B cell (primary cell): ENCODE data around the gene PTMS. TPM values are rescaled to one million over a fixed set of nuclear protein-coding genes. Genes with fewer than 3 reads are reported as not detected.

Experiments used
- ATAC-seq: fragments of 200-7000 bp; cut with Tn5 transposase; one replicate; pipeline ENCODE4 v1.10.0; 2021; ENCODE audit warnings: low read depth, mild to moderate bottlenecking, moderate number of reproducible peaks, moderate library complexity
- CTCF ChIA-PET: fragments of 350-600 bp; sonication (Branson Sonifier 250); formaldehyde crosslinking; loops from one replicate; lab custom pipeline; 2021; ENCODE audit warnings: antibody characterized with exemption, inconsistent platforms; lab: Charles Lee
- POLR2A ChIA-PET: fragments of 350-600 bp; sonication (Branson Sonifier 250); formaldehyde crosslinking; loops from one replicate; lab custom pipeline; 2021; ENCODE audit warnings: antibody characterized with exemption; lab: Charles Lee
- DNase-seq: peaks from one replicate; pipeline ENCODE4 v3.0.0; 2013
- H2AFZ ChIP-seq: 2 replicates; pipeline ENCODE4 v1.6.1; 2012; ENCODE audit warnings: mild to moderate bottlenecking, low read depth, low read length; ENCODE audit not compliant: insufficient read depth, poor library complexity, severe bottlenecking
- H3K27ac ChIP-seq, 2 donors: 1 replicate in 1 of 2; 2 replicates in 1 of 2; pipeline ENCODE4 v1.5.1; 2012 to 2013; ENCODE audit warnings: low read length in 2 of 2, mild to moderate bottlenecking in 2 of 2, moderate library complexity in 1 of 2
- H3K27me3 ChIP-seq, 4 experiments: fragments of 200-600 bp in 1 of 4; sonication (generic) in 1 of 4; replicated peaks in 1 of 4; 1 replicate in 2 of 4; 2 replicates in 2 of 4; pipeline versions ENCODE4 v1.6.1 to v1.7.0; 2013 to 2016; ENCODE audit warnings: low read length in 3 of 4, mild to moderate bottlenecking in 2 of 4, mixed read lengths in 1 of 4, moderate library complexity in 1 of 4; ENCODE audit not compliant: insufficient read depth in 4 of 4, control insufficient read depth in 3 of 4; ENCODE audit errors: control extremely low read depth in 1 of 4
- H3K36me3 ChIP-seq, 2 experiments: replicated peaks in 1 of 2; 1 replicate in 1 of 2; 2 replicates in 1 of 2; pipeline versions ENCODE4 v1.6.1 to v1.7.1; 2013; ENCODE audit warnings: low read length in 1 of 2; ENCODE audit not compliant: insufficient read depth in 2 of 2, control insufficient read depth in 1 of 2; ENCODE audit errors: control extremely low read depth in 1 of 2, extremely low read depth in 1 of 2
- H3K4me1 ChIP-seq, 2 donors: fragments of 200-600 bp in 1 of 2; sonication (generic) in 1 of 2; 1 replicate in 1 of 2; 2 replicates in 1 of 2; pipeline versions ENCODE4 v1.5.1 to v1.6.1; 2013 to 2017; ENCODE audit warnings: low read length in 2 of 2; ENCODE audit not compliant: control insufficient read depth in 2 of 2, insufficient read depth in 2 of 2
- H3K4me2 ChIP-seq: replicated peaks from 2 replicates; pipeline ENCODE3; 2012; ENCODE audit warnings: mild to moderate bottlenecking, low read depth, low read length; ENCODE audit not compliant: poor library complexity, severe bottlenecking
- H3K4me3 ChIP-seq, 5 experiments: fragments of 200-600 bp in 1 of 5; sonication (generic) in 1 of 5; 1 replicate in 3 of 5; 2 replicates in 2 of 5; pipeline versions ENCODE4 v1.5.1 to v1.7.0; 2011 to 2016; ENCODE audit warnings: low read length in 4 of 5, mild to moderate bottlenecking in 4 of 5, low read depth in 2 of 5, control low read depth in 1 of 5, moderate library complexity in 1 of 5; ENCODE audit not compliant: insufficient read depth in 1 of 5; ENCODE audit errors: control extremely low read depth in 1 of 5, extremely low read depth in 1 of 5
- H3K79me2 ChIP-seq: fragments of 200-600 bp; sonication (generic); one replicate; pipeline ENCODE4 v1.6.0; 2016; ENCODE audit warnings: low read length; ENCODE audit not compliant: control insufficient read depth, insufficient read depth
- H3K9ac ChIP-seq: fragments of 200-600 bp; sonication (generic); 2 replicates; pipeline ENCODE4 v1.6.1; 2017; ENCODE audit warnings: mild to moderate bottlenecking, low read length, moderate library complexity
- H3K9me3 ChIP-seq, 3 donors: one replicate each; pipeline versions ENCODE4 v1.6.1 to v1.7.1; 2013; ENCODE audit warnings: low read length in 2 of 3; ENCODE audit not compliant: control insufficient read depth in 2 of 3, insufficient read depth in 1 of 3; ENCODE audit errors: control extremely low read depth in 1 of 3
- H4K20me1 ChIP-seq: 2 replicates; pipeline ENCODE4 v1.6.0; 2012; ENCODE audit warnings: mild to moderate bottlenecking, low read length; ENCODE audit not compliant: insufficient read depth, control insufficient read depth, poor library complexity, severe bottlenecking
- H3K27ac Mint-ChIP-seq: one replicate; pipeline ENCODE4 v1.8.0; 2021; ENCODE audit warnings: mixed read lengths
- H3K27me3 Mint-ChIP-seq: one replicate; pipeline ENCODE4 v1.8.0; 2021; ENCODE audit warnings: mixed read lengths
- H3K4me1 Mint-ChIP-seq: one replicate; pipeline ENCODE4 v1.8.0; 2021; ENCODE audit warnings: mixed read lengths
- H3K4me3 Mint-ChIP-seq: one replicate; pipeline ENCODE4 v1.8.0; 2021; ENCODE audit warnings: mixed read lengths
- H3K9me3 Mint-ChIP-seq: one replicate; pipeline ENCODE4 v1.8.0; 2022; ENCODE audit warnings: mixed read lengths; ENCODE audit not compliant: insufficient read depth
- CTCF ChIP-seq: fragments of 200-600 bp; IDR thresholded peaks from one replicate; pipeline ENCODE4 v1.8.0; 2022; ENCODE audit warnings: antibody characterized with exemption, mild to moderate bottlenecking
- EZH2 ChIP-seq: IDR thresholded peaks from 2 replicates; pipeline ENCODE4 v1.6.1; 2012; ENCODE audit warnings: borderline replicate concordance, low read depth, mild to moderate bottlenecking, moderate library complexity, low read length; ENCODE audit not compliant: insufficient read depth, poor library complexity, severe bottlenecking
- WGBS: methylation state at CpG from one replicate; pipeline ENCODE4 v1.1.5; 2013; ENCODE audit warnings: missing lambda C conversion rate; ENCODE audit not compliant: insufficient coverage; 5-methylcytosine and 5-hydroxymethylcytosine counted together
- intact Hi-C: fragments of 100-400 bp; cut with micrococcal nuclease; formaldehyde crosslinking; loops from one replicate; pipeline ENCODE4 v1.10.0; 2022
- polyA plus RNA-seq: library from polyadenylated mRNA; depleted of rRNA; stranded (reverse); fragments of >200 nt; gene quantifications from 2 replicates; pipeline ENCODE4 v1.2.3, GENCODE V29; 2012
- total RNA-seq, 2 donors: library from RNA; stranded (reverse); fragments of 120-200 nt in 1 of 2; gene quantifications; 1 replicate in 1 of 2; 2 replicates in 1 of 2; pipeline versions ENCODE4 v1.2.3 to v1.2.4, GENCODE V29; 2013 to 2022

PTMS gene
- total and polyA plus RNA-seq, 2 donors (not counting 1 experiment from before 2014, with no cell fraction given), result 1.0 to 2.1 TPM

GRCh38 chr12:6784296-6784695 lies 18.1 kb downstream of the PTMS start:
- H3K27ac Mint-ChIP-seq, result no peak overlapping the region
- POLR2A ChIA-PET, result interaction anchor here (0.6 kb wide), 1 partner anchor 127 kb away, joined by 7 read pairs; no protein-coding TSS in a partner anchor
- no peaks in the 10 kb centered on the region for H3K36me3 ChIP-seq
- CTCF ChIA-PET, result interaction anchor here (0.6 to 1.4 kb wide), 3 partner anchors 31 to 244 kb away, joined by 3 read pairs; no protein-coding TSS in a partner anchor
- no peaks in the 10 kb centered on the region for H4K20me1 ChIP-seq
- peaks cover 4% of the 10 kb centered on the region for H3K27me3 Mint-ChIP-seq
- H3K4me2 ChIP-seq, result no peak overlapping the region
- DNase-seq (no peak), ATAC-seq (no peak)
- H3K4me3 Mint-ChIP-seq, result no peak overlapping the region
- H3K79me2 ChIP-seq, result no peaks in the 10 kb centered on the region
- no peak overlapping the region for H3K27ac ChIP-seq
- no peaks in the 10 kb centered on the region for H3K9me3 Mint-ChIP-seq
- no peak for TF ChIP-seq EZH2
- TF ChIP-seq CTCF, result no peak
- H3K9ac ChIP-seq, result no peak overlapping the region
- peaks cover 0 to 3% (median 0%) of the 10 kb centered on the region in 4 experiments for H3K27me3 ChIP-seq
- WGBS, result 85% methylated on average over 3 of the region's 5 CpGs
- H3K4me1 ChIP-seq, result no peaks in the 10 kb centered on the region
- no peak overlapping the region for H2AFZ ChIP-seq
- no peaks in the 10 kb centered on the region for H3K4me1 Mint-ChIP-seq
- intact Hi-C loops, result no loop called here
- H3K4me3 ChIP-seq, result no peak overlapping the region
- no peaks in the 10 kb centered on the region for H3K9me3 ChIP-seq

GRCh38 chr12:6784761-6785160 lies 18.6 kb downstream of the PTMS start:
- Histone ChIP-seq H3K4me1 (no peaks in the 10 kb centered on the region), H3K27me3 (peaks cover 0 to 7% (median 0%) of the 10 kb centered on the region in 4 experiments), H4K20me1 (no peaks in the 10 kb centered on the region), H3K9me3 (no peaks in the 10 kb centered on the region), H3K4me2 (no peak overlapping the region), H2AFZ (no peak overlapping the region), H3K9ac (no peak overlapping the region), H3K79me2 (no peaks in the 10 kb centered on the region), H3K4me3 (no peak overlapping the region), H3K27ac (no peak overlapping the region), H3K36me3 (no peaks in the 10 kb centered on the region)
- 42% methylated on average over 3 of the region's 5 CpGs for WGBS
- Mint-ChIP-seq H3K27me3 (peaks cover 6% of the 10 kb centered on the region), H3K9me3 (no peaks in the 10 kb centered on the region), H3K4me3 (no peak overlapping the region), H3K4me1 (no peaks in the 10 kb centered on the region), H3K27ac (no peak overlapping the region)
- intact Hi-C loops, result no loop called here
- DNase-seq (no peak), ATAC-seq (no peak)
- no peak for TF ChIP-seq EZH2
- TF ChIP-seq CTCF, result no peak
- CTCF ChIA-PET, result interaction anchor here (1.0 to 1.4 kb wide), 2 partner anchors 31 to 51 kb away, joined by 3 read pairs; no protein-coding TSS in a partner anchor
- POLR2A ChIA-PET, result interaction anchor here (0.6 kb wide), 1 partner anchor 127 kb away, joined by 7 read pairs; no protein-coding TSS in a partner anchor
